ENCODE results near the gene BGN. TPM values are rescaled to one million over a fixed set of nuclear protein-coding genes. Genes with fewer than 3 reads are reported as not detected.

BGN gene
- total RNA-seq, 1 experiment from 2014 or later = not detected

DNA sequence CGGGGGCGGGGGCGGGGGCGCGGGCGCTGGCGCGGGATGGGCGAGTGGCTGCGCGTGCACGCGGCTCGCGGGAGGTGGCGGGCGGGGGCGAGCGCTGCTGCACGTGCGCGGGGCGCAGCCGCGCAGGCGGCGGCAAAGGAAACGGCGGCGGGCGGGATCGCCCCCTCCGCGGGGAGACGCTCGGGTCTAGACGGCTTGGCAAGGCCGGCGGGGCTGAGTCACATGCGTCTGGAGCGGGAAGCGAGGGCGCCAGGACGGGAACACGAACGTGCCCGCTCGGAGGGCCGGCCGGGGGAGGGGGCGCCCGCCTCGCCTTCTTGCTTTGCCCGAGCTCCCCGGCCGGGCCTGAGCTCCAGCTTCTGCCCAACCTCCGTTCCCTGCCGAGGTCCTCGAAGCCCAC, 20.1 kb upstream of the BGN start:
- CTCF ChIA-PET = no interaction called here
- H3K4me2 ChIP-seq (ENCODE audit: low read length) = peak overlapping the region; percentile 53; the same call in 1 of the 2 replicates
- no peaks in the 10 kb centered on the region for H3K9me2 ChIP-seq (replicated peaks; ENCODE audit: low read length)
- no peaks in the 10 kb centered on the region for H3K36me3 ChIP-seq (ENCODE audit: low read depth, low read length)
- intact Hi-C loops (cut with micrococcal nuclease) = no loop called here
- POLR2A ChIA-PET (ENCODE audit: unreplicated experiment) = no interaction called here
- ATAC-seq (no peak), DNase-seq (peak; percentile 36)
- peaks cover 5% of the 10 kb centered on the region for H3K79me2 ChIP-seq (ENCODE audit: low read length)
- no peaks in the 10 kb centered on the region; the same call in 1 of the 2 replicates for H3K4me1 ChIP-seq (ENCODE audit: insufficient read depth, low read length)
- H3K4me3 ChIP-seq (ENCODE audit: low read length) = no peak overlapping the region
- H3K9me3 ChIP-seq (ENCODE audit: low read length) = no peaks in the 10 kb centered on the region
- H3K9ac ChIP-seq (ENCODE audit: low read length) = no peak overlapping the region
- no TSS peak for BruUV-seq (replicated peaks)
- TF ChIP-seq, protein P1, sequence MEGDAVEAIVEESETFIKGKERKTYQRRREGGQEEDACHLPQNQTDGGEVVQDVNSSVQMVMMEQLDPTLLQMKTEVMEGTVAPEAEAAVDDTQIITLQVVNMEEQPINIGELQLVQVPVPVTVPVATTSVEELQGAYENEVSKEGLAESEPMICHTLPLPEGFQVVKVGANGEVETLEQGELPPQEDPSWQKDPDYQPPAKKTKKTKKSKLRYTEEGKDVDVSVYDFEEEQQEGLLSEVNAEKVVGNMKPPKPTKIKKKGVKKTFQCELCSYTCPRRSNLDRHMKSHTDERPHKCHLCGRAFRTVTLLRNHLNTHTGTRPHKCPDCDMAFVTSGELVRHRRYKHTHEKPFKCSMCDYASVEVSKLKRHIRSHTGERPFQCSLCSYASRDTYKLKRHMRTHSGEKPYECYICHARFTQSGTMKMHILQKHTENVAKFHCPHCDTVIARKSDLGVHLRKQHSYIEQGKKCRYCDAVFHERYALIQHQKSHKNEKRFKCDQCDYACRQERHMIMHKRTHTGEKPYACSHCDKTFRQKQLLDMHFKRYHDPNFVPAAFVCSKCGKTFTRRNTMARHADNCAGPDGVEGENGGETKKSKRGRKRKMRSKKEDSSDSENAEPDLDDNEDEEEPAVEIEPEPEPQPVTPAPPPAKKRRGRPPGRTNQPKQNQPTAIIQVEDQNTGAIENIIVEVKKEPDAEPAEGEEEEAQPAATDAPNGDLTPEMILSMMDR (conservative IDR thresholded peaks at IDR 0.05; ENCODE audit: low read depth, low read length) = no peak
- no peak for TF ChIP-seq EZH2phosphoT487 (IDR thresholded peaks at IDR 0.05; ENCODE audit: borderline replicate concordance, low read length)
- no peak for TF ChIP-seq EZH2 (IDR thresholded peaks at IDR 0.05; ENCODE audit: low read length, unreplicated experiment)
- H3K27me3 ChIP-seq (ENCODE audit: low read length) = no peaks in the 10 kb centered on the region
- H3K27ac ChIP-seq (ENCODE audit: low read length) = no peak overlapping the region
- H3F3A ChIP-seq (ENCODE audit: low read length, unreplicated experiment) = no peaks in the 10 kb centered on the region
- H4K20me1 ChIP-seq (ENCODE audit: low read length) = no peaks in the 10 kb centered on the region
- H2AFZ ChIP-seq (ENCODE audit: low read length) = no peak overlapping the region

DNA sequence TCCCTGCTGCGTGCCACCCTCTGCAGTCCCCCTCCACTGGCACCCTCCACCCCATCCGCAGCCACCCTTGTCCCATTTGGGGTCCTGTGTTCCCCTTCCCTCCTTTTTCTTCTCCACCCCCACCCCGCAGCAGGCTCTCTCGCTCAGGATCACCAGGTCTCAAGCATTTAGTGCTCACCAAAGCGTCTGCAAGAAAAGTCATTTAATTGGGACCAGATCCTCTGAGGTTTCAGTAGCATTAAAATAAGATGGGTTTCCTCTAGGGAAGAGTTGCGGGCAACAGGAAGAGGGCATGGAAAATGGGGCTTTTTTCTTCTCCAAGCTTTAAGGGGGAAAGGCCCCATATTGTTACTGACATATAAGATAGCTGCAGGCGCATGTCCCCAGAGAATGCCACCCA, 19.5 kb upstream of the BGN start:
- H3K27ac ChIP-seq (ENCODE audit: low read length) = no peak overlapping the region
- BruUV-seq (replicated peaks) = no TSS peak
- CTCF ChIA-PET = no interaction called here
- H3K9ac ChIP-seq (ENCODE audit: low read length) = no peak overlapping the region
- H3K27me3 ChIP-seq (ENCODE audit: low read length) = no peaks in the 10 kb centered on the region
- no peaks in the 10 kb centered on the region for H3F3A ChIP-seq (ENCODE audit: low read length, unreplicated experiment)
- intact Hi-C loops (cut with micrococcal nuclease) = no loop called here
- H3K4me3 ChIP-seq (ENCODE audit: low read length) = no peak overlapping the region
- no peaks in the 10 kb centered on the region for H3K9me2 ChIP-seq (replicated peaks; ENCODE audit: low read length)
- no peak for TF ChIP-seq EZH2phosphoT487 (IDR thresholded peaks at IDR 0.05; ENCODE audit: borderline replicate concordance, low read length)
- TF ChIP-seq, protein P1 (conservative IDR thresholded peaks at IDR 0.05; ENCODE audit: low read depth, low read length) = no peak
- no peak for TF ChIP-seq EZH2 (IDR thresholded peaks at IDR 0.05; ENCODE audit: low read length, unreplicated experiment)
- no peak for ATAC-seq
- H4K20me1 ChIP-seq (ENCODE audit: low read length) = no peaks in the 10 kb centered on the region
- no peak overlapping the region for H3K4me2 ChIP-seq (ENCODE audit: low read length)
- no peaks in the 10 kb centered on the region; the same call in 1 of the 2 replicates for H3K4me1 ChIP-seq (ENCODE audit: insufficient read depth, low read length)
- POLR2A ChIA-PET (ENCODE audit: unreplicated experiment) = no interaction called here
- H3K9me3 ChIP-seq (ENCODE audit: low read length) = no peaks in the 10 kb centered on the region
- H3K36me3 ChIP-seq (ENCODE audit: low read depth, low read length) = no peaks in the 10 kb centered on the region
- no peak for DNase-seq
- H3K79me2 ChIP-seq (ENCODE audit: low read length) = no peaks in the 10 kb centered on the region
- H2AFZ ChIP-seq (ENCODE audit: low read length) = no peak overlapping the region

DNA sequence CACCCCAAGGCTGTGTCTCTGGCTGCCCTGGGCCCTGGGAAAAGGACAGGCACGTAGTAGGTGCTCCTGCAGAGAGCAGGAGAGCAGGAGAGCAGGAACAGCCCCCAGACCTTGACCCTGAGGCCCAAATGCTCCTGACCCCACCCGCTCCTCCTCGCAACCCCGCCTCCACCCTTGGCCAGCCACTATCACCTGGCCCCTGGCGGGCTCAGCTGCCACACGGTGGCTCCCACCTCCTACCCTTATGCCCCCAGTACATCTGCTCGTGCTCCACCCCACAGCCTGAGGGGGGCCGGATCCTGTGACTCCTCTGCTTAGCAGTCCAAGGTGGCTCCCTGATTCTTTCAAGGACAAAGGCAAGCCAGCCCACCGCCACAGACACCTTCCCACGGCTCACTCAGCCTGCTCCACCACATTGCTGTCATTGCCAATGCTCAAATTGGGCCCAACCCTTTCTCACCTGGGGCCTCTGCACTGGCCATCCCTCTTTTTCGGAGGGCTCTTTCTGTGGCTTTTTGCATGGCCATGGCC, 19.0 kb upstream of the BGN start:
- H3F3A ChIP-seq (ENCODE audit: low read length, unreplicated experiment) = no peaks in the 10 kb centered on the region
- H3K27me3 ChIP-seq (ENCODE audit: low read length) = no peaks in the 10 kb centered on the region
- no peak overlapping the region for H2AFZ ChIP-seq (ENCODE audit: low read length)
- no peak overlapping the region for H3K9ac ChIP-seq (ENCODE audit: low read length)
- H3K4me1 ChIP-seq (ENCODE audit: insufficient read depth, low read length) = no peaks in the 10 kb centered on the region; the same call in 1 of the 2 replicates
- H3K9me2 ChIP-seq (replicated peaks; ENCODE audit: low read length) = no peaks in the 10 kb centered on the region
- POLR2A ChIA-PET (ENCODE audit: unreplicated experiment) = no interaction called here
- no peaks in the 10 kb centered on the region for H4K20me1 ChIP-seq (ENCODE audit: low read length)
- CTCF ChIA-PET = no interaction called here
- H3K27ac ChIP-seq (ENCODE audit: low read length) = no peak overlapping the region
- TF ChIP-seq, protein P1 (conservative IDR thresholded peaks at IDR 0.05; ENCODE audit: low read depth, low read length) = no peak
- no peak for TF ChIP-seq EZH2 (IDR thresholded peaks at IDR 0.05; ENCODE audit: low read length, unreplicated experiment)
- TF ChIP-seq EZH2phosphoT487 (IDR thresholded peaks at IDR 0.05; ENCODE audit: borderline replicate concordance, low read length) = no peak
- H3K4me3 ChIP-seq (ENCODE audit: low read length) = no peak overlapping the region
- H3K9me3 ChIP-seq (ENCODE audit: low read length) = no peaks in the 10 kb centered on the region
- intact Hi-C loops (cut with micrococcal nuclease) = no loop called here
- no peak overlapping the region for H3K4me2 ChIP-seq (ENCODE audit: low read length)
- DNase-seq (no peak), ATAC-seq (no peak)
- H3K79me2 ChIP-seq (ENCODE audit: low read length) = no peaks in the 10 kb centered on the region
- H3K36me3 ChIP-seq (ENCODE audit: low read depth, low read length) = no peaks in the 10 kb centered on the region
- BruUV-seq (replicated peaks) = no TSS peak
